Tongue (tissue), 2 donors: ENCODE results near the gene ACSF3. TPM values are rescaled to one million over a fixed set of nuclear protein-coding genes. Genes with fewer than 3 reads are reported as not detected.
"Not testable (repeated sequence)": the region's sequence is repeated elsewhere in the genome, so short reads cannot be mapped to it uniquely, and the experiment has no call there.

Experiments
- DNase-seq: peaks from one replicate; pipeline ENCODE4 v3.0.0-alpha.2; 2015
- total RNA-seq: library from RNA; depleted of rRNA; stranded (reverse); fragments of >200 nt; gene quantifications from one replicate; pipeline ENCODE4 v1.2.3, GENCODE V29; 2014

ACSF3 gene
- total RNA-seq, 1 donor from 2014 or later: 20.1 TPM

- DNase-seq: no peak
Observed at GRCh38 chr16:89055894-89056555, 37.6 kb upstream of the ACSF3 start.

GRCh38 chr16:89056592-89056991 lies 37.1 kb upstream of the ACSF3 start:
- DNase-seq: no peak

GRCh38 chr16:89057738-89058137 lies 35.9 kb upstream of the ACSF3 start:
- no peak for DNase-seq

GRCh38 chr16:89058812-89059211 lies 34.8 kb upstream of the ACSF3 start:
- no peak for DNase-seq

- no peak for DNase-seq
Observed at GRCh38 chr16:89060207-89060794, 33.4 kb upstream of the ACSF3 start.

- no peak for DNase-seq
Observed at GRCh38 chr16:89061086-89061485, 32.6 kb upstream of the ACSF3 start.

- DNase-seq: no peak
Observed at GRCh38 chr16:89061590-89062380, 31.9 kb upstream of the ACSF3 start.

GRCh38 chr16:89062389-89063345 lies 31.0 kb upstream of the ACSF3 start:
- no peak for DNase-seq

- no peak for DNase-seq
Observed at GRCh38 chr16:89063768-89064320, 29.8 kb upstream of the ACSF3 start.

GRCh38 chr16:89064606-89065457 lies 28.8 kb upstream of the ACSF3 start:
- no peak for DNase-seq

GRCh38 chr16:89065458-89065822 lies 28.2 kb upstream of the ACSF3 start:
- DNase-seq: no peak

- no peak for DNase-seq
Observed at GRCh38 chr16:89066721-89067120, 26.9 kb upstream of the ACSF3 start.

- DNase-seq: no peak
Observed at GRCh38 chr16:89067677-89068443, 25.8 kb upstream of the ACSF3 start.

GRCh38 chr16:89068814-89069616 lies 24.6 kb upstream of the ACSF3 start:
- not testable (repeated sequence) for DNase-seq

- no peak for DNase-seq
Observed at GRCh38 chr16:89069920-89070319, 23.7 kb upstream of the ACSF3 start.

GRCh38 chr16:89070590-89070989 lies 23.1 kb upstream of the ACSF3 start:
- no peak for DNase-seq

- DNase-seq: peak; percentile 84
Observed at GRCh38 chr16:89071686-89072547, 21.7 kb upstream of the ACSF3 start.

GRCh38 chr16:89072548-89073130 lies 21.0 kb upstream of the ACSF3 start:
- no peak for DNase-seq
